Central memory CD8-positive, alpha-beta T cell (primary cell): ENCODE data around the gene CCDC167.

ENCODE experiments used
- ATAC-seq: fragments of 150-1000 bp; cut with Tn5 transposase; replicated peaks from 2 replicates; pipeline ENCODE4 v1.10.0; 2022; ENCODE audit warnings: mild to moderate bottlenecking, moderate FRiP score, moderate number of reproducible peaks; ENCODE audit not compliant: poor library complexity, severe bottlenecking; ENCODE audit errors: extremely low read depth
- DNase-seq, 2 donors: peaks; one replicate each; pipeline ENCODE4 v3.0.0; 2021; ENCODE audit warnings: low spot score in 2 of 2
- H3K27ac Mint-ChIP-seq: one replicate; pipeline ENCODE4 v1.8.0; 2022; ENCODE audit warnings: low read depth, mild to moderate bottlenecking, moderate library complexity, mixed read lengths
- H3K27me3 Mint-ChIP-seq: one replicate; pipeline ENCODE4 v1.8.0; 2022; ENCODE audit warnings: mixed read lengths
- H3K36me3 Mint-ChIP-seq: one replicate; pipeline ENCODE4 v1.8.0; 2022; ENCODE audit warnings: mild to moderate bottlenecking, moderate library complexity, mixed read lengths; ENCODE audit not compliant: insufficient read depth
- H3K4me1 Mint-ChIP-seq: one replicate; pipeline ENCODE4 v1.8.0; 2022; ENCODE audit warnings: mixed read lengths
- H3K4me3 Mint-ChIP-seq: one replicate; pipeline ENCODE4 v1.8.0; 2022; ENCODE audit warnings: mild to moderate bottlenecking, moderate library complexity, mixed read lengths
- H3K9me3 Mint-ChIP-seq: one replicate; pipeline ENCODE4 v1.8.0; 2022; ENCODE audit warnings: mixed read lengths

Gene CCDC167

GRCh38 chr6:37524025-37524969, 24.6 kb upstream of the CCDC167 start:
- ATAC-seq (no peak), DNase-seq (no peak)
- Mint-ChIP-seq H3K4me1 (peaks cover 51% of the 10 kb centered on the region), H3K36me3 (peaks cover 2% of the 10 kb centered on the region), H3K4me3 (no peak overlapping the region), H3K27ac (no peak overlapping the region), H3K9me3 (peaks cover 5% of the 10 kb centered on the region), H3K27me3 (no peaks in the 10 kb centered on the region)

- peaks cover 5% of the 10 kb centered on the region for H3K9me3 Mint-ChIP-seq
- no peak overlapping the region for H3K4me3 Mint-ChIP-seq
- peaks cover 60% of the 10 kb centered on the region for H3K4me1 Mint-ChIP-seq
- no peak for ATAC-seq
- no peaks in the 10 kb centered on the region for H3K27me3 Mint-ChIP-seq
- peaks cover 5% of the 10 kb centered on the region for H3K36me3 Mint-ChIP-seq
- no peak overlapping the region for H3K27ac Mint-ChIP-seq
- no peak for DNase-seq
These were observed 23.7 kb upstream of the CCDC167 start for GRCh38 chr6:37523412-37523811.

GRCh38 chr6:37522836-37523235, 23.1 kb upstream of the CCDC167 start:
- Mint-ChIP-seq H3K9me3 (peaks cover 5% of the 10 kb centered on the region), H3K4me3 (no peak overlapping the region), H3K27ac (no peak overlapping the region), H3K4me1 (peaks cover 66% of the 10 kb centered on the region), H3K27me3 (no peaks in the 10 kb centered on the region), H3K36me3 (peaks cover 5% of the 10 kb centered on the region)
- no peak for DNase-seq
- no peak for ATAC-seq

- no peaks in the 10 kb centered on the region for H3K27me3 Mint-ChIP-seq
- H3K9me3 Mint-ChIP-seq: peaks cover 5% of the 10 kb centered on the region
- no peak for DNase-seq
- H3K36me3 Mint-ChIP-seq: peaks cover 14% of the 10 kb centered on the region
- no peak overlapping the region for H3K4me3 Mint-ChIP-seq
- H3K27ac Mint-ChIP-seq: peak overlapping the region; percentile 57
- no peak for ATAC-seq
- peaks cover 67% of the 10 kb centered on the region for H3K4me1 Mint-ChIP-seq
These were observed 22.0 kb upstream of the CCDC167 start for GRCh38 chr6:37521674-37522073.

- ATAC-seq (no peak), DNase-seq (no peak)
- Mint-ChIP-seq H3K36me3 (peaks cover 21% of the 10 kb centered on the region), H3K9me3 (peaks cover 5% of the 10 kb centered on the region), H3K27ac (peak overlapping the region; percentile 57), H3K27me3 (no peaks in the 10 kb centered on the region), H3K4me3 (no peak overlapping the region), H3K4me1 (peaks cover 71% of the 10 kb centered on the region)
These were observed 21.2 kb upstream of the CCDC167 start for GRCh38 chr6:37520926-37521325.

GRCh38 chr6:37519461-37519860, 19.8 kb upstream of the CCDC167 start:
- Mint-ChIP-seq H3K4me3 (peak overlapping the region; percentile 79), H3K27ac (peak overlapping the region; percentile 98), H3K9me3 (no peaks in the 10 kb centered on the region), H3K36me3 (peaks cover 25% of the 10 kb centered on the region), H3K4me1 (peaks cover 73% of the 10 kb centered on the region), H3K27me3 (no peaks in the 10 kb centered on the region)
- ATAC-seq: no peak
- no peak for DNase-seq

- no peak for DNase-seq
- Mint-ChIP-seq H3K4me1 (peaks cover 87% of the 10 kb centered on the region), H3K36me3 (peaks cover 30% of the 10 kb centered on the region), H3K27ac (peak overlapping the region; percentile 98), H3K4me3 (peak overlapping the region; percentile 79), H3K27me3 (no peaks in the 10 kb centered on the region), H3K9me3 (no peaks in the 10 kb centered on the region)
- ATAC-seq: no peak
These were observed 18.4 kb upstream of the CCDC167 start for GRCh38 chr6:37518116-37518515.

GRCh38 chr6:37517411-37517812, 17.7 kb upstream of the CCDC167 start:
- H3K9me3 Mint-ChIP-seq: no peaks in the 10 kb centered on the region
- peaks cover 89% of the 10 kb centered on the region for H3K4me1 Mint-ChIP-seq
- ATAC-seq: peak; percentile 61
- H3K27me3 Mint-ChIP-seq: no peaks in the 10 kb centered on the region
- H3K4me3 Mint-ChIP-seq: peak overlapping the region; percentile 79
- peak; percentile 57 to 80 for DNase-seq
- H3K36me3 Mint-ChIP-seq: peaks cover 30% of the 10 kb centered on the region
- H3K27ac Mint-ChIP-seq: peak overlapping the region; percentile 98

GRCh38 chr6:37516920-37517405, 17.3 kb upstream of the CCDC167 start:
- ATAC-seq (peak; percentile 0), DNase-seq (peak in 1 of 2 donors; percentile 41)
- Mint-ChIP-seq H3K4me3 (peak overlapping the region; percentile 79), H3K36me3 (peaks cover 30% of the 10 kb centered on the region), H3K27me3 (no peaks in the 10 kb centered on the region), H3K4me1 (peaks cover 86% of the 10 kb centered on the region), H3K9me3 (no peaks in the 10 kb centered on the region), H3K27ac (peak overlapping the region; percentile 98)

- ATAC-seq (peak; percentile 85), DNase-seq (peak; percentile 73 to 92)
- H3K27ac Mint-ChIP-seq: peak overlapping the region; percentile 98
- no peaks in the 10 kb centered on the region for H3K9me3 Mint-ChIP-seq
- no peaks in the 10 kb centered on the region for H3K27me3 Mint-ChIP-seq
- H3K36me3 Mint-ChIP-seq: peaks cover 36% of the 10 kb centered on the region
- peak overlapping the region; percentile 79 for H3K4me3 Mint-ChIP-seq
- H3K4me1 Mint-ChIP-seq: peaks cover 86% of the 10 kb centered on the region
These were observed 16.6 kb upstream of the CCDC167 start for GRCh38 chr6:37516076-37516919.

GRCh38 chr6:37515712-37516075, 16.0 kb upstream of the CCDC167 start:
- Mint-ChIP-seq H3K27me3 (no peaks in the 10 kb centered on the region), H3K36me3 (peaks cover 38% of the 10 kb centered on the region), H3K27ac (peak overlapping the region; percentile 98), H3K9me3 (no peaks in the 10 kb centered on the region), H3K4me3 (peak overlapping the region; percentile 79), H3K4me1 (peaks cover 86% of the 10 kb centered on the region)
- ATAC-seq: no peak
- no peak for DNase-seq

- Mint-ChIP-seq H3K27ac (peak overlapping the region; percentile 98), H3K9me3 (no peaks in the 10 kb centered on the region), H3K36me3 (peaks cover 38% of the 10 kb centered on the region), H3K4me3 (peak overlapping the region; percentile 79), H3K27me3 (no peaks in the 10 kb centered on the region), H3K4me1 (peaks cover 93% of the 10 kb centered on the region)
- ATAC-seq: no peak
- DNase-seq: peak in 1 of 2 donors; percentile 14
These were observed 15.1 kb upstream of the CCDC167 start for GRCh38 chr6:37514837-37515236.
